ENCODE measurements around the gene GBP2.

Gene GBP2, protein sequence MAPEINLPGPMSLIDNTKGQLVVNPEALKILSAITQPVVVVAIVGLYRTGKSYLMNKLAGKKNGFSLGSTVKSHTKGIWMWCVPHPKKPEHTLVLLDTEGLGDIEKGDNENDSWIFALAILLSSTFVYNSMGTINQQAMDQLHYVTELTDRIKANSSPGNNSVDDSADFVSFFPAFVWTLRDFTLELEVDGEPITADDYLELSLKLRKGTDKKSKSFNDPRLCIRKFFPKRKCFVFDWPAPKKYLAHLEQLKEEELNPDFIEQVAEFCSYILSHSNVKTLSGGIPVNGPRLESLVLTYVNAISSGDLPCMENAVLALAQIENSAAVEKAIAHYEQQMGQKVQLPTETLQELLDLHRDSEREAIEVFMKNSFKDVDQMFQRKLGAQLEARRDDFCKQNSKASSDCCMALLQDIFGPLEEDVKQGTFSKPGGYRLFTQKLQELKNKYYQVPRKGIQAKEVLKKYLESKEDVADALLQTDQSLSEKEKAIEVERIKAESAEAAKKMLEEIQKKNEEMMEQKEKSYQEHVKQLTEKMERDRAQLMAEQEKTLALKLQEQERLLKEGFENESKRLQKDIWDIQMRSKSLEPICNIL

GRCh38 chr1:89125913-89126580 is at the start of gene GBP2:
Gene GBP2 (minus strand): TSS chr1:89126114. CDS start chr1:89121966, 4,148 bp downstream.
- TF ChIP-seq, protein P1, sequence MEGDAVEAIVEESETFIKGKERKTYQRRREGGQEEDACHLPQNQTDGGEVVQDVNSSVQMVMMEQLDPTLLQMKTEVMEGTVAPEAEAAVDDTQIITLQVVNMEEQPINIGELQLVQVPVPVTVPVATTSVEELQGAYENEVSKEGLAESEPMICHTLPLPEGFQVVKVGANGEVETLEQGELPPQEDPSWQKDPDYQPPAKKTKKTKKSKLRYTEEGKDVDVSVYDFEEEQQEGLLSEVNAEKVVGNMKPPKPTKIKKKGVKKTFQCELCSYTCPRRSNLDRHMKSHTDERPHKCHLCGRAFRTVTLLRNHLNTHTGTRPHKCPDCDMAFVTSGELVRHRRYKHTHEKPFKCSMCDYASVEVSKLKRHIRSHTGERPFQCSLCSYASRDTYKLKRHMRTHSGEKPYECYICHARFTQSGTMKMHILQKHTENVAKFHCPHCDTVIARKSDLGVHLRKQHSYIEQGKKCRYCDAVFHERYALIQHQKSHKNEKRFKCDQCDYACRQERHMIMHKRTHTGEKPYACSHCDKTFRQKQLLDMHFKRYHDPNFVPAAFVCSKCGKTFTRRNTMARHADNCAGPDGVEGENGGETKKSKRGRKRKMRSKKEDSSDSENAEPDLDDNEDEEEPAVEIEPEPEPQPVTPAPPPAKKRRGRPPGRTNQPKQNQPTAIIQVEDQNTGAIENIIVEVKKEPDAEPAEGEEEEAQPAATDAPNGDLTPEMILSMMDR (IDR thresholded peaks at IDR 0.05), result no peak
- no peak within 1 kb of the TSS for H3K27ac ChIP-seq

DNA sequence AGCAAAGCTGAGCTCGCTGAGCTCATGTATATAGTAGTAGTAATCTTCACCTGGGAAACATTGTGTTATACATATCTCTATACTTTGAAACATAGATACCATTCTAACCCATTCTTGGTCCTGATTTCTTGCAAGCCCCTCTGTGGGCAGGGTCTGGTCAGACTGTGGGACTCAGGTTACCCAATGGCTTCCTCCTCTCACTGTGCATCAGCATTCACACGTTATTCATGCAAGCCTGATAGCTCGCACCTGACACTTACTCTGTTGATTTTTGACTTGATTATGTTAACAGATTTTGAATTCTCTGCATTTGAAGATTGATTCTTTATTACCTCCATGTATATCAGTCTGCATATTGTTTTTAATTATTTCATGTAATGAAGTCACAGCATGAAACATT is 48.6 kb upstream of the GBP2 start:
- no peak overlapping the region for H3K27ac ChIP-seq
- TF ChIP-seq, protein P1 (IDR thresholded peaks at IDR 0.05), result no peak
- TF ChIP-seq ZFX (IDR thresholded peaks at IDR 0.05; ENCODE audit: borderline replicate concordance), result no peak

DNA sequence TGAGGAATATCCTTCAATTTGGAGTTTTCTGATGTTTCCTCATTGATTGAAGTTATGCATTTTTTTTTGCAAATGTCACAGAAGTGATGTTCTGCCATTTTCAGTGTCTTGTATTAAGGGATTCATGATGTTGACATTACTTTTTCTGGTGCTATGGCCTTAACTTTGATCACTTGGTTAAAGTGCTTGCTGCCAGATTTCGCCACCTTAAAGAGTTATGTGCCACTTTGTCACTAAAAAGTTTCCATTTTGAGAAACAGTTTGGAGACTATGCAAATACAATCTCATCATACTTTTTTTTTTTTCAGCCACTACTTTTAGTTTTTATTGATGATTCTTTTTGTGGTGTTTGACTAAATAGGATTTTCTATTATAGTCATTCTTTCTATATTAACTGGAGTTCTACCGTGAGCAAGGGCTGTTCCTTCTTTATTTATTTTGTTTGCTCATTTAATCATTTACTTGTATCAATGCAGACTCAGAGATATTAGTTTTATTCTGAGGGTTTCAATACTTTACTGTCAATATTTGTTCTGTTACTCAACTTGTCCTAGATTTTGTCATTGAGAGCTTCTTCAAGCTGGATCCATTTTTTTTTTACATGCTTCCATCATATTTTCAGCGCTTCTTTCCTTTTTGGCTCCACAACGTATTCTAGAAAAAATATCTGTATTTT is 46.7 kb upstream of the GBP2 start:
- TF ChIP-seq ZFX (IDR thresholded peaks at IDR 0.05; ENCODE audit: borderline replicate concordance), result no peak
- TF ChIP-seq, protein P1 (IDR thresholded peaks at IDR 0.05), result no peak
- H3K27ac ChIP-seq, result no peak overlapping the region

GRCh38 chr1:89171067-89171438 is 45.1 kb upstream of the GBP2 start:
- no peak overlapping the region for H3K27ac ChIP-seq
- TF ChIP-seq, protein P1 (IDR thresholded peaks at IDR 0.05), result no peak
- TF ChIP-seq ZFX (IDR thresholded peaks at IDR 0.05; ENCODE audit: borderline replicate concordance), result no peak

DNA sequence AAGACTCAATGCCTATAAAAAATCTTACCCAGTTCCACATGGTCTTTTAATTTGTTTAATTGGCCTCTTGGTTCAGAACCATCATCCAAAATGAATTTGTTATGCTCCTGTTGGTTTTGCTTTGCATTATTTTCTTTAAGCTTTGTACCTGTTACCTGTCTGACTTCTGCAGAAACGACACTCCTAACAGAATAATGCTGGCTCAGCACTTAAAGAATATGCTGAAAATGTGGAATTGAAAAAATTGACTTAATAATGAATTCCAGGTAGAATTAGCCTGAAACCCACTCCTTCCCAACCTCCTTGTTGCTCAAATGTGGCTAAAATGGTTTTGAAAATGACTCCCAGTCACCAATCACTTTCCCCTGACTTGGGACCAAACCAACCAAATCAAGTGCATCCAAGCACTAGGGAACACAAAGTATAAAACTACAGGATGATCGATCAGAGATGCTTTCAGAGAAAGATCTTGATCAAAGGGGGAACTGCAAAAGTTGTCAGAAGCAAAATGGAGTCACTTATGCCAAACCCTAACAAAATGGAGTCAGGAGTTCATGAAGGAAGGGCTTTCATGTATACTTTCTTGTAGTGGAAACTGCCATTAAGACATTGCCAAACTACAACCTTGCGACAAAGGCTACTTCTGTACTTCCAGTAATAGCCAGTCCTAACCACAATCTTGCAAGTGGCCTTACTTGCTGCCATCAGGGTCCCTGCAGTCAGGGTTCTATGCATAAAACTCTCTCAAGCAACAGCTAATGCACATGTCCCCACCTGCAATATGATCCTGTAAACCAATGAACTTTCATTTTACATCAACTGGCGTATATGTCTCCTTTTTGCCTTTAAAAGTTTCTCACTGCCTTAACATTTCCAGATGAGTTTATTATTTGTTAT is 44.5 kb upstream of the GBP2 start:
- H3K27ac ChIP-seq, result peak overlapping the region; percentile 58
- TF ChIP-seq, protein P1 (IDR thresholded peaks at IDR 0.05), result no peak
- TF ChIP-seq ZFX (IDR thresholded peaks at IDR 0.05; ENCODE audit: borderline replicate concordance), result no peak

- no peak for TF ChIP-seq ZFX (IDR thresholded peaks at IDR 0.05; ENCODE audit: borderline replicate concordance)
- TF ChIP-seq, protein P1 (IDR thresholded peaks at IDR 0.05), result no peak
- peak overlapping the region; percentile 58 for H3K27ac ChIP-seq
These were observed 43.3 kb upstream of the GBP2 start for GRCh38 chr1:89169166-89169565.
